GM18517 (cell line): Measurements from ENCODE around the gene DGUOK.
"Not testable (repeated sequence)": the region's sequence is repeated elsewhere in the genome, so short reads cannot be mapped to it uniquely, and the experiment has no call there.

Experiments used
- ATAC-seq: cut with Tn5 transposase; IDR thresholded peaks from one replicate; pipeline ENCODE4 v1.9.1; 2021; ENCODE audit warnings: mild to moderate bottlenecking, moderate library complexity; ENCODE audit not compliant: unreplicated experiment

The DGUOK gene

DNA sequence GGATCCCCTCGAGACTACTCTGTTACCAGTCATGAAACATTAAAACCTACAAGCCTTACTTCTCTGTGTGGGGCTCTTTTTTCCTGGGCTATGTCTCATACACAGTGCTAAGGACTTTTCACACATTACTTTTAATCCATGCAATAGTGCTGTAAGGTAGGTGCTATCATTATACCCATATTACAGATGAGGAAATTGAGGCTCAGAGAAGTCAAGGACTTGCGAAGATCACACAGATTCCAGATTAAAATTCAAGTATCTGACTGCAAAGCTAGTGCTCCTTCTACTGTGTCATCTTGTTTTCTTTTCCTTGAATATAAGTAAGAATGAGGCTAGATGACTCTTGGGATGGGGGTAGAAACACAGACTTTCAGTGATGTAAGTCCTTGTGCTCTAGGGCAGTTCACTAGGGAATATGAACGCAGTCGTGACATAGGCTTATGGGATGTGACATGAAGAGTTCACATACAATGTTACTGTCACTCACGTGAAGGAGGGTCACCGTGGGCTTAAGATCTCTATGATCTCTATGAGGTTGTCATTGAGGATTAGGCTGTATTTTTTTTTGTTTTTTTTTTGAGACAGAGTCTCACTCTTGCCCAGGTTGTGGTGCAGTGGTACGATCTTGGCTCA lies 7.0 kb upstream of the DGUOK start:
- no peak for ATAC-seq

DNA sequence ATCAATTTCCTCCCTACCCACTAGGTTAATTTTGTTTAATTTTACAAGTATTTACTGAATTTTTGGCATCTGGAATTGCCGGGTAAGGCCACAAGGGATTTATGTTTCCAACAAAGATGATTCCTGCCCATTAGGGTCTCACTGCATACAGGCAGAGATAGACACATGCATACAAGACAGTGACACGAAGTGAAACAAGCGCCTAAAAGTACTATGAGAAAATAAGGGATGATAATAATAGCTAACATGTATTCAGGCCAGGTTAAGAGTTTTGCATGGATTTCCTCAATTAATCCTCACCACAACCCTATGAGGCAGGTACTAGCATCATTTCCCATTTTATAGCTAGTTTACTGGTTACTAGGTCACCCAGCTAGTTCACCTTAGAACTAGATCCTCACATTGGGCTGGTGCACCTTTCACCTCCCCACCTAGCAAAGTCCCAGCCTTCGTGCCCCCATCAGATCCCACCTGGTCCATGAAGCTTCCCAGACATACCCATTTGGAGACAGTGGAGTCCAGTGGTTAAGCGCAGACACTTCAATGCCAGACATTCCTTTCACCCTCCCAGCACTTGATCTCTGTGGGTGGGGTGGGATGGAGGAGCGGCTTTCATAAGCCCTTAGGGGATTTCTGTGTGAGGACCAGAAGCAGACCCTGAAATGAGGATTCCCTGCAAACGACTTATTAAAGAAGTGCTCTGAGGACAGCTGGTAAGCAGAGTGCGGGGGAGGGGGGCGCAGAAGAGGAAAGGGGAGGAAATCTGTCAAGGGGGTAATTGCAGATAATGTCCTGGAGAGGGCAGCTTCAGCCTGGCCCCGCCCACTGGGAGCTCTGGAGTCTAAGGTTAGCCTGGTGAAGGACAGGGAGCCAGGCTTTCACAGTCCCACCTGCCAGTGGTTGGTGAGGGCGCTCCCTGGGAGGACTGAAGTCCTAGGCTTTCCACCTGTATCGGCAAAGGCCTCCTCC lies 5.8 kb upstream of the DGUOK start:
- ATAC-seq: no peak

DNA sequence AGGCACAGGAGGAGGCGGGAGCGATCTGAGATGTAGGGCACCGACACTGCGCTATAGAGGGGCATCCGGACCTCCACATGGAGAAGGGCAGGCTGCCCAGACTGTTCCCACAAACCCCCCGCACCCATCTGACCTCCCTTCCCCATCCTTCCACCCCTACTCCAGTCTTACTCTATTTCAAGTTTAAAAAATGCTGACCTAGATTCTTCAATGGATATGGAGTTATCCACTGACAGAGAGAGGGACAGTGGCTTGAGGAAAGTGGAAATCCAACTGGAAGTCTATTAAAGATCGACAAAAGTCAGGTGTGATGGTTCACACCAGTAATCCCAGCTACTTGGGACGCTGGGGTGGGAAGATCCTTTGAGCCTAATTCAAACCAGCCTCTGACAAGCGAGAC lies 5.1 kb upstream of the DGUOK start:
- ATAC-seq: no peak

DNA sequence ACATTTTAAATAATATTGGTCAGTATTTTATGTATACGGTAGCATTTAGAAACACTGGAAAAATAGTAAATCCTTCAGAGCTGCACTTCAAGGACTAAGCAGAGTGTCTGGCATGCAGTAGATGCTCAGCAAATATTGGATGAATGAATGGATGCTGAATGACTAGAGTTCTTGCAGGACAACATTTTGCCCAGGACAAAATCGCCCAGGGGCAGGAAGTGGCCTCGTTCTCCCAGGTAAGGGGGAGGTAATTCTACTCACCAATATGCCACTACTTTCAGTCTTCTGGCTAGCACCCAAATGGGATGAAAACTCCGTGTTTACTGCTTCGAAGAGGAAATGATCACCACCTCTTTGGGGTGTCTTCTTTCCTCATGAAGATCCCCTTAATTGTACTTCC lies 4.0 kb upstream of the DGUOK start:
- no peak for ATAC-seq

DNA sequence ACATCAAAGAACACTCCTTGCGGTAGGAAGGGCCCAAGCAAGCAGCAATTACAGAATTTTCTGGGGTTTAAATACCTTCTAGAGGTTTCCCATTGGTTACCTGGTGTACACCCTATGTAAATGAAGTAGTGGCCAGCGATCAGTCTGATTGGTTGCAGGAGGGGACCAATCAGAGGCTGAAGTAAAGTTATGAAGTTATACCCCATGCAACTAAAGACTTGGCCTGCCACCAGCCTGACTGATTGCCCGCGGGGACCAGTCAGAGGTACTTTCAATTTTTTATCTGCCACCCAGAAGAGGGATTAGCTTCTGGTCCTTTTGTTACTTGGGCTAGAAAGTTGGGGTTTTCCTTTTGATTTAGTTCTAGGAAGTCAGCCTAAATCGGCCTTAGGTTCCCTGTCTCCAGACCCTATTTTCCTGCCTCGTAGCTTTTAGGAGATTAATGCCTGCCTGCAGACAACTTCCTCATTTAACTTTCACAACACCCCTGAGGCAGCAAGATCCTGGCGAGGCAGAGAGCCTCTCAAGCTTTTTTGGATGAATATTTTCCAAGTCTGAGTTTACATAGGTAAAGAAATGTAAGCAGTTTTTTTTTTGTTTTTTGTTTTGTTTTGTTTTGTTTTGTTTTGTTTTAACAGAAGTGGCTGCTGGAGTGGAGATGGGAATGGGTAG lies 1.5 kb upstream of the DGUOK start:
- ATAC-seq: no peak

DNA sequence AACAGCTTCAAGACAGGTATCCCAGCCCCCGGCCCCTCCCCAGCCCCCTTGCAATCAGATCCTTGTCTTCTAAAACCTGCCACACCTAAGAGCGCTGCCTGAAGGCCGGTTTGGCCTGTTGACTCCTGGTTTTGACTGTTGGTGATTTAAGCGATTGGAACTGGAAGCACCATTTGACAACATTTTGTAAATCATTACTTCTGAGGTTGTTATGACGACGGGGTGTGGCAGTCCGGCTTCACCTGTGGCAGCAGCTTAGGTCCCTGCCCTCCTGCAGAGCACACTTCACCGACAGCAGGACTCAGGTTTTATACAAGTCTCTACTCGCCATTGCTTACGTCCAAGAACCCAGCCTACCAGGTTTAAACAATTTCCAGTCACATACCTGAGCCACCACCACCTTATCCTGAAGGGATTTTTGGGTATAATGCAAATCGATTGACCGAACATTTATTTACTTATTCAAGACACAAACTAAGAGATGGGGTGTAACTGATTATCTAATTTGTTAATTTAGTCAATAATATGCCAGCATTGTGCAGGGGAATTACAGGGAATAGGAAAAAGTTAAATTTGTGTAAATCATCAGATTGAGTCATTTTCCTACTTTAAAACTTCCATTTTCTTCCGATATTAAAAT lies 707 bp upstream of the DGUOK start:
- ATAC-seq: no peak

DNA sequence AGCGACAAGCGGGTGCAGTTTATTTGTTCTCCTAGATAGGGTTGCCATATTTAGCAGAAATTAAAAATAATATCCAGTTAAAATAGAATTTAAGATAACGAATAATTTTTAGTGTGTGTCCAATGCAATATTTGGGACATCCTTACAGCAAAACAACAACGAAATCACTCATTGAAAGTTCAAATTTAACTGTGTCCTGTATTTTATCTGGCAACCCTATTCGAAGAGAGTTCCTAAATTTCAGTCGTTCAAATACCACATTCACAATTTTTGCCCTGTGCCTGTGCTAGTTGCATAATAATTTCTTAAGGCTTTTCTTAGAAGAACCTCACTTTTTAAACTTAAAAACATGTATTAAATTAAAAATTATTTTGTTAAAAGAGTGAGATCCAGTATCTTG lies 664 bp downstream of the DGUOK start:
- no peak for ATAC-seq

DNA sequence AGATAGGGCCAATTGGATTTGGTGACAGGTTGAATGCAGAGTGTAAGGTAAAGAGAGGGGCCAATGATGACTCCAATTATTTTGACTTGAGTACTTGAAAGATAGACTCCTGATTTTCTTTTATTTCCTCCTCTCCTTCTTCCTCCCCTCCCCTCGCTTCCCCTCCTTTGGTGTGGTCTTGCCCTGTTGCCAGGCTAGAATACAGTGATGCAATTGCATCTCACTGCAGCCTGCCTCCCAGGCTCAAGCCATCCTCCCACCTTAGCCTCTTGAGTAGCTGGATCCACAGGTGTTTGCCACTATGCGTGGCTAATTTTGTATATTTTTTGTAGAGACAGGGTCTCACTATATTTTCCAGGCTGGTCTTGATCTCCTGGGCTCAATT lies 2.3 kb downstream of the DGUOK start:
- no peak for ATAC-seq

DNA sequence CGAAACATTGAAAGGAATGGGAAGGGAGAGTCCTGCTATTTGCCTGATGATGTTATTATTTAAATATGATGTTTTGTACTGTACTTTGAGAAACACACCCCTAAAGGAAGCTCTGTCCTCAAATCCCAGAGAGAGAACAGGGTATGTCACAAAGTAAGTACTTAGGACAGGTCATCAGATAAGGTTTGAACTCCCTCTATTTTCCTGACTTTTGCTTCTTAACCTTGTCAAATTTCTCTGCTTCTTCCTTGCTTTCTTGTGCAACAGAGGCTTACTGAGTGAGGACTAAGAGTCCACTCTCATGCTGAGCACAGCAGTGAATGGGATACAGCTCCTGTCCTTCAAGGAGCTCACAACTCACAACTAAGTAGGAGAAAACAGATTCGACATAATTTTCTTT lies 3.7 kb downstream of the DGUOK start:
- no peak for ATAC-seq

DNA sequence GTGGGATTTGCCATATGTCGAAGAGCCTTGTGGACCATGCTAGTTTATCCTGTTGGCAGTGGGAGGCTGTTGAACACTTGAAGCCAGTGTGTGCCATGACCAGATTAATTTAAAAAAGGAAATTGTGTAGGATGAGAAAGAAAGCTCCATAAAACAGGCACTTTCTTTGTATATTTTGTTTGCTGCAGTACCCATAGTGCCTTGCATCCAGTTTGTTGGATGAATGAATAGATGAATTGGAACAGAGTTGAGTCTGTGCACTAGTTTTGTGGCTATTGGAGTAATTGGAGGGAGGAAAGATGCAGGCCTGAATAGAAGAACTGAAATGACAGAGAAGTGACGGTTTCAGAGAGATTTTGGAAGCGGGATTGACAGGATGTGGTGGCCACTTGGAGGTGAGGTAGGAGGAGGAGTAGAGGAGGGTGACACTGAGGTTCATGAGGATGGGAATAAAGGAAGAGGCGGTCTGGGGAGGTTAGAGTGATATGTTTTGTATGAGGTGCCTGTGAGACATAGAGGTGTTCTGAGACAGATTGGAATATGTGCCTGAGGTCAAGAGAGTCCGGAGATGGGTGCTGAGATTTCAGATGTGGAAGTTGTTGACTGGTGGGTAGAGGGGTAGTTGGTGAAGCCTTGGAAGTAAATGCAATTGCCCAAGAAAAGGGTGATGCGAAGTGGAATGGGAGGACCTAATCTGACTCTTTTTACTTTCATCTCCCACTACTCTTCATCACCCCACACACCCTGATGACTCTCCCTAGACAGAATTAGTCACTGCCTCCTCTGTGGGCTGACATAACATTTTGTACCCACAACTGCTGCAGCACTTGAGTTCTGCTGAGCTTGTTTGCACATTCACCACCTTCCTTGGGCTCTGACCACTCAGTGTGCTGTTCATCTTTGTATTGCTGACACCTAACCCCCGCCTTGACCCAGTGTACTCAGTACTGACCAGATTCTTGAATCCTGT lies 5.1 kb downstream of the DGUOK start:
- no peak for ATAC-seq

DNA sequence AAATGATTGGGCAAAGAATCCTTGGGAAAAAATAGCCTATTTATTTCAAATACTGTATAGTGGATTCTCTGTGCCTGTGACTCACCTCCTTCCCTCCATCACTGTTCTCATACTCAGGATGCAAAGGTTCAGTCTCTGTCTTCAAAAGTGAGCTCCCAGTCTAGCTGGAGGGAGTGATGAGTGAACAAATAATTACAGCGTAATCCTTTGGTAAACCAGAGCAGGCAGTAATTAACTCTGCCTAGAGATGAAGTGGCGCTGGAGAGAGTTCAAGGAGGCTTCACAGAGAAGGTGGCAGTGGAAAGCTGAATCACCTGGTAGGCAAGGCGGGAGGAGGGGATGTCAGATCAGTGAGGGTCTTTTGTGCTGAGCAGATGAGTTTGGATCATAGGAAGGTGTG lies 6.5 kb downstream of the DGUOK start:
- ATAC-seq: no peak

DNA sequence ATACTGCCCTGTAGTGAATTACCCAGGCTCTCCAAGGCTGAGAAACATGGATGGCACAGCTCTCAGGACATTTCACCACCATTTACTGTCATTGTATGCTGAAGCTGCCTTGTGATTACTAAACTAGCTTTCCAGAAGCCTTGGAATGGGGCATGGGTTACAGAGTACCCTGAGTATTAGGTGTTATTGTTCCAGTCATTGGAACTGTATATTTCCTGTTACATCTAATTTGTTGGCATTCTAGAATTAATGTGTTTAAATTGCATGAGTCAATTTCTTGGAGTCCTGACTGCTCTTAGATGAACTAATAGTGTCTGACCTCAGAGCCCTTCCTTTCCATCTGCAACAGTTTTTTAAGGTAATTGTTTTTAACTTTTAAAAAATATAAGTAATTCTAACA lies 9.0 kb downstream of the DGUOK start:
- ATAC-seq: no peak

DNA sequence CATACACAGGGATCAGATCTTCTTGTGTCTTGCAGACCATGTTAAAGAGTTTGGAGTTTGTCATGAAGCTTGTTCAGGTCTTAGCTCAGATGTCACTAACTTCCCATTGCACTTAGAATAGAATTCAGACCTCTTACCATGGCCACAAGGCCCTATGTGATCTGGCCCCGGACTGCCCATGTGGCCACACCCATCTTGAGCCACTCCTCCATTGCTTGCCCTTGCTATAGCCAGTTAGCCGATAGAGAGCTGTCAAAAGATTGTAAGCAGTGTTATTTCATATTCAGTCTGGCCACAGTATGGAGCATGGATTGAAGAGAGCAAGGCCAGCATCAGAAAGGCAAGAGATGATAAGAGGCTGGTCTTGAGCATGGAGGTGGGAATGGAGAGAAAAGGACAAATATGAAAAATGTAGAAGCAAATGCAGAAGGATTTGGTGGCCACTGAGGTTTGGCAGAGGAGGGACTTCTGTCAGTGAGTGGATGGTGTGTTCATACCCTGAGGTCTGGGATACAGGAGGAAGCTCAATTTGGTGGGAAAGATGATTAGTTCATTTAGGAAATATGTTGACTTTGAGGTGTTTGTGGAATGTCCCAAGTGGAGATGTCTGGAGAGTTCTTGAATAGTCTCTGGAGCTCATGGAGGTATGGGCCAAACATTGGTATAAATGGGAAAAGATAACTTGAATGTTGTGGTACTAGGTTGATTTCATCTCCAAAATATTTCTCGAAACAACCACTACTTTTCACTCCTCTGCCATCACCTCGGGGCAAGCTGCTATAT lies 10.6 kb downstream of the DGUOK start:
- no peak for ATAC-seq

DNA sequence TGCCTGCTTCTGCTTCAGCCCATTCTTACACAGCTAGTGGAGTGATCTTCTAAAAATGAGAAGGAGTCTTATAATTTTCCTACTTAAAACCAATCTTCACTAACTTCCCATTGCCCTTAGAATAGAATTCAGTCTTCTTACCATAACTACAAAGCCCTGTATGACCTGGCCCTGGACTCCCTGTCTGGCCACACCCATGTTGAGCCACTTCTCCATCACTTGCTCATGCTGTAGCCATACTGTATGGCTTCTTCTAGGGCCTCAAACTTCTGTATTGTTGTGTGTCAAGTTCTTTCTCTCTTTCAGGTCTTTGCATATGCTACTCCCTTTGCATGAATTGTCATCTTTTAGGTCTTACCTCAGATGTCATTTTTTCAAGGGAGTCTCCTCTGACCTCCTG lies 11.2 kb downstream of the DGUOK start:
- no peak for ATAC-seq

DNA sequence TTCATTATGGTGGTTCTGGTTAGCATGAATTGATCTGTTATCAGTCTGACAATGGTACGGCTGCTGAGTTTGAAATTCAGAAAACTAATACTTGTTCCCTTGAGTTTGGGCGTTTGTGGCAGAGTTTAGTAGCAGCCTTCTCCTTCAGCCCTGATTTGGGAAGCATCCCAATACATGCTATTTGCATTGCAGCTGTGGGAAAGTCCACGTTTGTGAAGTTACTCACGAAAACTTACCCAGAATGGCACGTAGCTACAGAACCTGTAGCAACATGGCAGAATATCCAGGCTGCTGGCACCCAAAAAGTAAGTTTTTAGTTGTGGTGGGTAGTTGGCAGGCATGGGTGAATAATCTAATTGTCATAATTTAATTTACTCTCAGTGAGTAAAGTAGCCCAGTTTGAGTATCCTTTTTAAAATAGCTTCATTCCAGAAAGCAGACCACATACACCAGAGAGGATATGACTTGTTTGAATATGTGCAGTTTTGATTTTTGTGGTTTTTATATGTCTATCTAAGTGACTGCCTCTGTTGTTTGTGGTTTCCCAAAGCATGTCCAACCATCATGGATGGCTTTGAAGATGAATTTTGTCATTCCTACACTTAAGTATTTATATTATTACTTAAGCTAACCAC lies 12.2 kb downstream of the DGUOK start:
- no peak for ATAC-seq

DNA sequence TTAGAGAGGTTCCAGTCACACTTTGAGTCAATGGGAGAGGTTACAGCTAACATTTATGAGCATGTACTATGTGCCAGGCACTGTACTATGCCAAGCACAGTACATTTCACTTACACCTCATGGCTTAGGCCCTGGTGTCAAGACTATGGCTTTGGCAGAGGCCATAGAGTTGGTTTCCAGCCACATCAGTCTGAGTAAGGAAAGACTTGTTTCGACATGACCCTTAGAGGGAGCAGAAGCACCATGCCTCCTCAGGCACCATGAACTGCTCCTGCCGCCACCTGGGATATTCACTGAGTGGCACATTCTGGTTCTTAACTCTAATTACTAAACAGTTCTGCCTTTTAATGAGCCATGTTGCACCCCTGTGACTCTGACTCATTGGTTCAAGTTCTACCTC lies 12.7 kb downstream of the DGUOK start:
- ATAC-seq: no peak

DNA sequence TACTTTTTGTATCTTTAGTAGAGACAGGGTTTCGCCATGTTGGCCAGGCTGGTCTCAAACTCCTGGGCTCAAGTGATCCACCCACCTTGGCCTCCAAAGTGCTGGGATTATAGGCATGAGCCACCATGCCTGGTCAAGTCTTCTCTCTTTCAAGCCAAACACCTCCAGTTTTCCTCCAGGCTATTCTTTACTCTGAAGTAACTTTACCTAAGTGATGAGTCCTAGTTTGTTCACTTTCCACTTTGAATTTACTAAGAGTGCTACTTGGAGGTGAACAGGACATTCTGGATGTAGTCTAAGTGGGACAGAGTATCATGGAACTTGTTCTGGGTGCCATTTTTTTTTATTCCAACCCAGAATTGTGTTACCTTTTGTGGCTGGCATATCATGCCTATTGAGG lies 13.4 kb downstream of the DGUOK start:
- not testable (repeated sequence) for ATAC-seq

DNA sequence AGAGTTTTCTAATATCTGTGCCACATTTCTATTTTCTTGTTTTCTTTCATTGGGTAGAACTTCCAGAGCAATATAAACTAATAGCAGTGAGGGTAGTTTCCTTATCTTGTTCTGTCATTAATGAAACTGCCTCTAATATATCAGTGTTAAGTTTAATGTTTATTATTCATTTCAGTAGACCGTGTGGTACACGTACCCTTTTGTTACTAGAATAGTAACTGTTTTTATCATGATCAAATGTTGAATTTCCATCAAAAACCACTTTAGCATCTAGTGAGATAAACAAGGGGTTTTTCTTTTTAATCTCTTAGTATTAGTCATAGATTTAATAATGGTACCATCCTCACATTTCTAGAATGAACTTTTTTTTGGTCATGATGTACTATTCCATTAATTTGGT lies 16.0 kb downstream of the DGUOK start:
- no peak for ATAC-seq

DNA sequence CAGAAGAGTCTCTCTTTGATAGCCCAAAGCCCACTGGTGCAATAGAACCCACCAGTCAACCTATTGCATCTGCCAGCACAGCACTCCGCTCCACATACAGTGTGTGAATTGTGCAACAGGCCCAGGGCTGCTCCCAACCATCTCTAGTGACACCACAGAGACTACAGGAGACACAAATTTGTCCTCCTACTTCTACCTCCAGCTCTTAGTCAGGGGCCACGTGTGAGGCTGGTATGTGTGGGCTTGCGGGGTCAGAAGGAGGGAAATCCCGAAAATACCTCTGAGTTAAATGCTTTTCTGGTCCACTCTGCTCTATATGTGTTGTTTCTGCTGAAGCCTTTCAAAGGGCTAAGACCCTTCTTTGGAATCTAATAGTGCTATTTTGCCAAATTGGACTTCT lies 18.0 kb downstream of the DGUOK start:
- no peak for ATAC-seq
